ENCODE measurements around the gene CAPN11. TPM values are rescaled to one million over a fixed set of nuclear protein-coding genes. Genes with fewer than 3 reads are reported as not detected.
A peak's percentile ranks its signal among the peaks of the same experiment; 100 is the strongest.

The CAPN11 gene
- total and polyA plus RNA-seq, 2 donors (not counting 3 experiments of a cell fraction or from before 2014, with no cell fraction given) = 1.4 to 1.7 TPM

- Histone ChIP-seq H3K4me1 (ENCODE audit: control insufficient read depth, extremely low read depth, insufficient read depth, low read length) (no peaks in the 10 kb centered on the region), H3K9me1 (replicated peaks; ENCODE audit: control insufficient read depth, extremely low read depth, insufficient read depth, low read length) (no peaks in the 10 kb centered on the region), H3K79me2 (ENCODE audit: control insufficient read depth, insufficient read depth, low read length) (no peaks in the 10 kb centered on the region), H3K36me3 (ENCODE audit: control insufficient read depth in 2 of 2, extremely low read depth in 1 of 2, insufficient read depth in 2 of 2, low read length in 2 of 2) (peaks cover 5 to 19% of the 10 kb centered on the region in 2 experiments), H3K9me3 (replicated peaks; ENCODE audit: control insufficient read depth, insufficient read depth, low read length) (no peaks in the 10 kb centered on the region), H3K9ac (replicated peaks; ENCODE audit: extremely low read depth, insufficient read depth, low read length) (no peak overlapping the region), H2AFZ (ENCODE audit: low read depth, low read length) (no peak overlapping the region), H3K27ac (ENCODE audit: insufficient read depth, low read depth, low read length) (no peak overlapping the region), H3K4me2 (ENCODE audit: insufficient read depth, low read length) (no peak overlapping the region), H3K4me3 (replicated peaks in 1 of 3; ENCODE audit: insufficient read depth in 1 of 3, low read depth in 1 of 3, low read length in 3 of 3) (no peak overlapping the region), H4K20me1 (replicated peaks; ENCODE audit: control insufficient read depth, extremely low read depth, insufficient read depth, low read length) (no peaks in the 10 kb centered on the region), H3K27me3 (ENCODE audit: control insufficient read depth in 2 of 2, insufficient read depth in 2 of 2, low read length in 2 of 2) (no peaks in the 10 kb centered on the region)
- intact Hi-C loops (cut with micrococcal nuclease) (loop anchor here (1.0 to 5.0 kb wide), 4 partner anchors 23 to 186 kb away; no protein-coding TSS in a partner anchor), dilution Hi-C loops (cut with MboI; ENCODE audit: extremely low pct_ligation_motif_present, low sequenced_read_pairs) (no loop called here)
- CTCF ChIA-PET = interaction anchor here (1.0 to 5.0 kb wide), 9 partner anchors 11 to 188 kb away, joined by 3 to 95 read pairs (median 6); partner anchors contain the start of gene TMEM63B
- POLR2A ChIA-PET = no interaction called here
- TF ChIP-seq POLR2A (IDR thresholded peaks at IDR 0.05; ENCODE audit: low read depth, low read length) = no peak
- no peak for TF ChIP-seq JUN (IDR thresholded peaks at IDR 0.05; ENCODE audit: borderline replicate concordance, insufficient read depth, insufficient read length, low read depth)
- TF ChIP-seq POLR2AphosphoS5 (IDR thresholded peaks at IDR 0.05; ENCODE audit: insufficient read depth, low read depth, low read length) = no peak
- TF ChIP-seq FOS (IDR thresholded peaks at IDR 0.05; ENCODE audit: borderline replicate concordance, insufficient read depth, low read length) = no peak
- TF ChIP-seq MAX (IDR thresholded peaks at IDR 0.05; ENCODE audit: insufficient read depth, insufficient read length) = no peak
- no peak for TF ChIP-seq GATA2 (IDR thresholded peaks at IDR 0.05; ENCODE audit: insufficient read depth, insufficient read length, low read depth, low read length)
- no peak for TF ChIP-seq EZH2 (IDR thresholded peaks at IDR 0.05; ENCODE audit: borderline replicate concordance, low read depth, low read length, severe bottlenecking)
- peak; percentile 99 for TF ChIP-seq CTCF (IDR thresholded peaks at IDR 0.05; ENCODE audit: extremely low read depth in 1 of 2, insufficient read depth in 1 of 2, low read depth in 1 of 2, low read length in 2 of 2)
- BruUV-seq (replicated peaks) = no TSS peak
- peak; percentile 92 for FAIRE-seq
- DNase-seq (ENCODE audit: low read depth, low spot score) = peak; percentile 63
These were observed 7.1 kb upstream of the CAPN11 start for GRCh38 chr6:44151348-44152108.

Data from endothelial cell of umbilical vein (primary cell).